GM21360 (cell line): ENCODE measurements around the gene APCDD1.
"Not testable (repeated sequence)": the region's sequence is repeated elsewhere in the genome, so short reads cannot be mapped to it uniquely, and the experiment has no call there.

Experiments used
- ATAC-seq: cut with Tn5 transposase; IDR thresholded peaks from one replicate; pipeline ENCODE4 v1.9.1; 2021; ENCODE audit warnings: mild to moderate bottlenecking, moderate library complexity; ENCODE audit not compliant: unreplicated experiment

The APCDD1 gene

DNA sequence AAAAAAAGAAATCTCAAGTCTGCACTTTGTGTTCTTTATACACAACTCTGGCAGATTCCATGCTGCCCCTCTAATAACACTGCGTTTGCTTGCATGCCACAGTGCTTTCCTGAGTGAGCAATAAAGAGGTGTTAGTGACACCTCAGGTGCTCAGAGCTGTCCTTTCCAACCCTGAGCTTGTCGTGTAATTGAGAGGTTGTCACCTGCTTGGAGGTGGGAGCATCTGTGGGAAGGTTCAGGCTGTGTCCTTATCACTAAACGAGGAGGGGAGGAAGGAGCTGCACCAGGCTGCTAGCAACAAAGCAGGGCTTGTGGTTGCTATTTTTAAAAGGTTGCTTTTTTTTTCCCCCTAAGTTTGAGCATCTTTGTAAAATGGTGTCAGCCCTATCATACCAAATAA is 31.9 kb downstream of the APCDD1 start:
- no peak for ATAC-seq

DNA sequence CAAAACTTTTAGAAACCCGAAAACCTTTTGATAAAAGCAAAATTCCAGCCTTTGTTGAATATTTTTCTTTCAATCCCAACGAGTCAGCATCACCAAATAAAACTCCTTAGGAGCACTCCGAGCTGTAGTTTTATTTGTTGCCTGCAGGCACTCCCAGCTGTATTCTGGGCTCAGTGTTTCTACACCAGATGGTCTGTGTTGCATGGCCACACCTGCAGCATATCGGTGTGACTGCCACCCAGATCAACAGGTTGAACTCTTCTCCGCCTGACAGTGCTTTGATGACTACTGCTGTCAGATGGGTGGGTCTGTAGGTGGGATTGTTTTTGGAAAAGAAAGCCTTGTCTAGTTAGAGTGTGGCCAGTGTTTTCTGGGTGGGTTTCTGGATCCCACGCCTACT is 32.7 kb downstream of the APCDD1 start:
- no peak for ATAC-seq

DNA sequence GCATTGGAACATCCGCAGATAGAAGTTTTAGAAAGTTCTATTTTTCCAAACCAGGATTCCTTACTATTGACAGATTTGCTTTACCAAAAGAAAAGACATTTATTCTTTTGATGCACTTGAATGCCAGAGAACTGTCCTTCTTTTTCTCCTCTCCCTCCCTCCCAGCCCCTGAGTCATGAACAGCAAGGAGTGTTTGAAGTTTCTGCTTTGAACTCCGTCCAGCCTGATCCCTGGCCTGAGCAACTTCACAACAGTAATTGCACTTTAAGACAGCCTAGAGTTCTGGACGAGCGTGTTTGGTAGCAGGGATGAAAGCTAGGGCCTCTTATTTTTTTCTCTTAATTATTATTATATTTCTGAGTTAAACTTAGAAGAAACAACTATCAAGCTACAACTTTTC is 33.6 kb downstream of the APCDD1 start:
- no peak for ATAC-seq

DNA sequence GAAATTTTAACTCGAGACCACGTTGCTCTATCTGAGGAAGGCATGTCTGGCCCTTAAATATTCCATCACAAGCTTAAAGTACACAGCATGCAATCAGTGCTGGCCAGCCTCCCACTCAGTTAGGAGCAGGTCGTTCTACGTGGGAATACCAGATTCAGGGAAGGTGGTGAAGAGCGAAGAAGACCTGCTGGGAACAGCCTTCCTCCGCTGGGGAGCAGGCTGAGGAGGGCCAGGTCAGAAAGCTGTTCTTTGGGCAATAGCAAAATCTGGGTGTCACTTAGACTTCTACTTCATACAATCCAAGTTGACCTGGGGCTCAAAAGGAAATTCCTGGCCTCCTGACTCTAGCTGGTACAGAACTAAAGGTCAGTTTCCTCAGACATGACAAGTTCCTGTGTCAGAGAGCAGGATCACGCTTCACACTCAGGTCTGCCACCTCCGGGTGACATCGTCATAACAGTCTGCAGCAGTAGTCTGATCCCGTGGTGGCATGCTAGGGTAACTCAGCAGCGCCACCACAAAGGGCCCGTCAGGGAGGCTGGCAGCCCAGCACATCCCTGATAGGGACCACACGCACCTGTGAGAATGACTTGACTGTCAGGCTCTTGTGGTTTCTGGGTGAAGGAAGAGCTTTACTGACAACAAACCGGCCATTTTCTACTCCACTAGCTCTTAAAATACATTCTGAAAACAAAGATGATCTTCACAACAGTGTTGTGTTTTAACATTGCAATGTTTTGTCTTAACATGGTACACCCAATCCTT is 36.1 kb downstream of the APCDD1 start:
- ATAC-seq, result no peak

DNA sequence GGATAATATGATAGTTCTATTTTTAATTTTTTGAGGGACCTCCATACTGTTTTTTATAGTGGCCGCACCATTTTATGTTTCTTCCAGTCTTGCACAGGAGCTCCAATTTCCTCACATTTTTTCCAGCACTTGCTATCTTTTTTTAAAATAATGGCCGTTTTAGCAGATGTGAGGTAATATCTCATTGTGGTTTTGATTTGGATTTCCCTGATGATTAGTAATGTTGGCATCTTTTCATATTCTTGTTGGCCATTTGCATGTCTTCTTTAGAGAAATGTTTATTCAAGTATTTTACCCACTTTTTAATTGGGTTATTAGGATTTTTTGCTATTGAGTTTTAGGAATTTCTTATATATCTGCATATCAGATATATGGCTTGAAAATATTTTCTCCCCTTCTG is 41.5 kb downstream of the APCDD1 start:
- no peak for ATAC-seq

GRCh38 chr18:10497206-10497749 is 42.8 kb downstream of the APCDD1 start:
- no peak for ATAC-seq

DNA sequence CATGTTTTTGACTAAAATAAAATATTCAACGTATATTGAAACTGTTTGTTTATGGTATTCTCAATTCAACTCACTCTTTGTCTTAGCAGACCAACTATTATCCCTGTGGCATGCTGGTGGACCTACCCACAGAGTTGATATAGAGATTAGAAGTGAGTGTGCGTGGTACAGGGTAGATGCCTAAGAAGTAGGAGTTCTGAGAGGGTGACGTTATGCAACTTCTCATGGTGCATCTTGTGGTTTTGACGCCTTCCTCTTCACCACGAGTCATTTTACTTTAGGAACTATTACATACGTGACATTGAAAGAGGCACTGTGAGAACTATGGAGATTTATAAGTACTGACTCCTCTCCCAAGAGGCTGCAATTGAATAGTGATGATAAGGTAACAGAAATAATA is 44.8 kb downstream of the APCDD1 start:
- no peak for ATAC-seq

DNA sequence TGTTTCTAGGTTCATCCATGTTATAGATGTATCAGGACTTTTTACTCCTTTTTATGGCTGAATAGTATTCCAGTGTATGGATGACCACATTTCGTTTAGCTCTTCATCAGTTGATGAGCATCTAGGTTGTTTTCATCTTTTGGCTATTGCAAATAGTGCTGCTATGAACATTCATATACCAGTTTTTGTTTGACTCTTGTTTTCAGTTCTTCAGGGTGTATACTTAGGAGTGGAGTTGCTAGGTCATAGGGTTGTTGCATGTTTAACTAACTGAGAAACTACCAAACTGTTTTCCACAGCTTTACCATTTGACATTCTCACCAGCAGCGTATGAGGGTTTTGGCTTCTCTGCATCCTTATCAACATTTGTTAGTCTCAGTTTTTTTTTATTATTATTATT is 45.6 kb downstream of the APCDD1 start:
- ATAC-seq, result no peak

DNA sequence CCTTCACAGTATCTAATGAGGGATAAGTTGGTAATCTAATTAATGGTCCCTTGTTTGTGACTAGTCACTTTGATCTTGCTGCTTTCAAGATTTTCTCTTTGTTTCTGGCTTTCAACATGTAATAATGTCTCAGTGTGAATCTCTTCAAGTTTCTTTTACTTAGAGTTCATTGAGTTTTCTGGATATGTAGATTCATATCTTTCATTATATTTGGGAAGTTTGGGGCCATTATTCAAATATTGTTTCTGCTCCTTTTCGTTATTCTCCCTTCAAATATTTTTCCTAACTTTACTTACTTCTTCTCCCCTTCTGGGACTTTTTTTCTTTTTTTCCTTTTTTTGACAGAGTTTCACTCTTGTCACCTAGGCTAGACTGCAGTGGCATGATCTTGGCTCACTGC is 50.3 kb downstream of the APCDD1 start:
- no peak for ATAC-seq

DNA sequence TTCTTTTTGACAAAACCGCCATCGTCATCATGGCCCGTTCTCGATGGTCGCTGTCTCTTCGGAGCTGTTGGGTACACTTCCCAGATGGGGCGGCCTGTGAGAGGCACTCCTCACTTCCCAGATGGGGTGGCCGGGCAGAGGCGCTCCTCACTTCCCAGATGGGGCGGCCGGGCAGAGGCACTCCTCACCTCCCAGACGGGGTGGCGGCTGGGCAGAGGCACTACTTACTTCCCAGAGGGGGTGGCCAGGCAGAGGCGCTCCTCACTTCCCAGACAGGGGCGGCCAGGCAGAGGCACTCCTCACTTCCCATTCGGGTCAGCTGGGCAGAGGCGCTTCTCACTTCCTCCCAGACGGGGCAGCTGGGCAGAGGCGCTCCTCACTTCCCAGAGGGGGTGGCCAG is 51.5 kb downstream of the APCDD1 start:
- not testable (repeated sequence) for ATAC-seq

DNA sequence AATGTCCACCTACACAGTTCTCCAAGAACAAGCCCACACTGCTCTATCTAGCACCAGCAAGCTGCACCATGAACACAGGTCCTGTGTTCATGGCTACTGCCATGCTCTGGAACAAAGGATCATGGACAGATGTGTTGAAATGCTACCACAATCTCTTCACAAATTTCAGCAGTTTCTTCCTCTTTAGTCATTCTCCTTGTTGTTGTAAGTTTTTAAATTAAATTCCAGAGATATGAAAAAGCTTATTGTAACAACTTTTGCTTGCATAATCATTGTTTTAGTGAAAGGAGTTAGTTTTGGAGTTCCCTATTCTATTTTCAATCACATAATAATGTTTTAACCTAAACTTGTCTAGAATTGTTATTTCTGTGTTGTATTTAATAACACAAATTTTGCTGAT is 54.2 kb downstream of the APCDD1 start:
- no peak for ATAC-seq

DNA sequence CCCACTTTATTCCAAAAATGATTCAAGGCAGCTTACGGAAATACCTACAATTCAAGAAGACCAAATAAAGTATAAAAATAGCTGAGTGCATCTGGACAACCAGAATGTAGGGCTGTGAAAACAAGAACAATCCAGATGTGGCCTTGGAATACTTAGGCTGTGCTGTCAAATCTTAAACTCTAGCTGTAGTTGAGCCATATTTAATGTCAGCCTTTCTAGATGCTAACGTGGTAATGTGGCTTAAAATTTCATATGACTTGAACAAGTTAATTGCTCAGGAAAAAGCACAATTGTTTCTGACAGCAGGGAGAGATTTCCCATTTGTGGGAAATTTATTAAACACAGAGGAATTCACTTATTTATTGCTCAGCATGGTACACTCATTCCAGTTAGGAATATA is 56.8 kb downstream of the APCDD1 start:
- no peak for ATAC-seq

- no peak for ATAC-seq
These were observed 59.6 kb downstream of the APCDD1 start for GRCh38 chr18:10514082-10514481.

DNA sequence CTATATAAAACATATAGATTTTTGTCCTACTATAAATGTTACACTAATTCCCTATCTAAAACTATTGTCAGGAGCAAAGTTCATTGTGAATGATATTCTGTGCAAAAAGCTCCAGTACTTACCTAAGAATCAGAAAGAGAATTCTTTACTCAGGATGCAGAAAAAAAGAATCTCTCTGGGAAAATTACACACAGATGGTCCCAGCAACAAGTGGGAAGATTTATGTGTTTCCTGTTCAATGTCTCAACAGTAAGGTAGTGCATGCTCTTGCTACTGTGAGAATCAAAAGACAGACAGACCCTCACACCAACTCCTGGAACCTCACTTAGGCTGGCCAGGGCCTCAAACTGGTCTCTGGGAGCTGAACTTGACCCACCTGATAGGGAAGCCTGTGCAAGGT is 60.2 kb downstream of the APCDD1 start:
- no peak for ATAC-seq

DNA sequence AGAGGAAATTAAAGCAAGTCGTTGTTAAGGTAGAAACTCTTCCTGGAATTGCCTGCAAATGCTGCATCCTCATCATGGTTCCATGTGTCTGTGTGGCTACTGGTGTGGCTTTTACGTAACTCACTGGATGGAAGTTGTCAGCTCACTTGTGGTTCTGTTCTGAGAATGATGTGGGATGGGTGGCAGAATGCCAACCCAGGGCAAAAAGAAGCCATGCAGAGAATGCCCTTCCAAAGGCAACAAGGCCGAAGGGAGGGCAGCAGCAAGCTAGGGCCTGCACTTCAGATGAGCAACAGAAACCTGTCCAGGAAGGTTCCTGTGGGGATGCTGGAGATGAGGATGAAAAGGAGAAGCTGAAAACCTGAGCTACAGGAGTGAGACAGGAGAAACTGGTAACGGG is 61.0 kb downstream of the APCDD1 start:
- ATAC-seq, result no peak

DNA sequence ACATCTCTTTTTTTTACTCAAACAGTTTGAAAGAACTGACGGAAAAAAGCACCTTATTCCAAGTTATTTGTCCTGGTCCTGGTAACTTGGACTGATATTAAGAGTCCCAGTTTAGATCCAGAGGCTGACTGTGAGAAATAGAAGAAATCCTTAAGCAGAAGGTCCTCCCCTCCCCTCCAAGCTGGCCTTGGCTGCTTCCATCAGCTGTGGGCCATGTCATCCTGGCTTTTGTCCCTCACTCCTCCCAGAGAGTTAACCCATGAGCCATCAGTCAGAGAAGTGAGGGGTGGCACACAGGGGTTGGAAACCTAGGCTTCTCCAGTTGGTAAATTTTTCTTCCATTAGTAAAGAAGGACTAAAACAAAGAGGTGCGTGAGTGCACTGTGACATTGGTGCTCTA is 61.6 kb downstream of the APCDD1 start:
- ATAC-seq, result no peak

GRCh38 chr18:10518595-10519255 is 64.3 kb downstream of the APCDD1 start:
- ATAC-seq, result no peak

GRCh38 chr18:10519366-10519765 is 64.9 kb downstream of the APCDD1 start:
- ATAC-seq, result no peak

DNA sequence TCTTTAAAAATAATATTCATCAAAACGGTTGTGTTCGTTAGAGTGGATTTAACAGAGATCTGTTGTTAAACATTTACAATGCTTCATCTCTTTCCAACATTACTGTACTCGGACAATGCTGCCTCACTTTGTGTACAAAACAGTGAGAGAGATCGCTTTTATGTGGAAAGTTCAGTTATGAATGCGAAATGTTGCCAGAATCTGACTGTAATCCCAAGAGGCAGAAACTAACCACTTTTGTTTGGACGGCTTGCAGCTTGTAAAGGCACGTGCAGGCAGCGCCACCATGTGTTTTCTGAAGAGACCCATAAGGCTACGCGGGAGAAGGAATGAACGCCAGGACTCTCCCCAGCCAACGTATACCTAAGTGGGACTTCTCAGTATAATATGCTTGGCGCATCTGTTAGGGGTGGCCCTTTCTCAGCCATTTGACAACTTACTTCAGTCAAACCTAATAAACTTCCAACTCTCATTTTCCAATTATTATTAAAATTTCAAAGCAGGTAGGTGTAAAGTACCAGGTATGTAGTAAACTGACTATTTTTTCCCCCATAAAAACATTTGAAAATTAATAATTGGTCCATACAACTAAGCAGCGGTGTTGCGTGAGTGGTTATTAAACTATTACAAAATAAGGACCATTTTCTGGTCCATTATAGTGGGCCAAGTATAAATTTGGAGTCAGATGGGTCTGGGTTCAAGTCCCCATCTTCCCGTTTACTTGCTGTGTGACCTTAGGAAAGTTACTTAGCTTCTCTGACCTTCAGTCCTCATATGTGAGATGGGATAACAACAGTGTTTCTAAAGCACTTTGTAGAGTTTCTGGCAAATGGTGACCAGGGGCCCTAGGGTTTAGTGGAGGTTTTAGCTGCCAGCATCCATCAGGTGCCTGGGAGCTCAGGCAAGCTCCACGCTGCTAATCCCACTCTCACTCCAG is 65.8 kb downstream of the APCDD1 start:
- ATAC-seq, result no peak

DNA sequence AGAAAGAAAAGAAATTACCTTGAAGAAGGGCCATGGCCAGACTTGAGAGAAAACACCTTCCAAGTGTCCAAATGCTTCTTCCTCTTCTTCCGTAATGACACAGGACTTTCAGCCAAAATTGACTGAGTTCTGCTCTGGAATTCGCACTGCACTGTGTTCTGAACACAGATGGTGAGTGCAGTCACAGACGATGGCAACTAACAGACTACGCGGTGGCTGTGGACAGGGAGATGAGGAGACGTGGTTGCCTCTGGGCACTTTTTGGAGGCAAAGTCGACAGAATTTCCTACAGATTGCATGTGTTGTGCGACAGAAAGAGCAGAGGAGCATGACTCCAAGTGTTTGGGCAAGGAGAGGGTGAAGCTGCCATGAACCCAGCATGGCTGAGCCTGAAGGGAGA is 67.1 kb downstream of the APCDD1 start:
- no peak for ATAC-seq

DNA sequence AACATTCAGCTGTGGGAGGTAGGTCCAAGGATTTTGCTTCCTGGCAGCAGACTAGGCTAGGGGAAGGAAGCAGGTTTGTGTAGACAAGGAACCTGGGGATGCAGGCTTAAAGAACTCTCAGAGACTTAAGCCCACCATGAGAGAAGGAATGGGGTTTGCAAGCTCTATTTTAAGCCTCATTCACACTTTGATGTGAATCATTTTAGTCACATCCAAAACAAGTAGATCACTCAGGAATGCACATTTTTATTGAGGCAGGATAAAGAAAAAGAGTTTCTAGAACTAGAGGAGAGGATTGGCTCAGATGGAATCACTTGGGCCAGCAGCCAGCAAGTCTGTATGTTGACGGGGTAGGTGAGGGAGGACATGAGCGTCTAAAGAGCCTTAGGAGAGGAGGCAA is 68.1 kb downstream of the APCDD1 start:
- ATAC-seq, result no peak
